AG04449 (cell line): Measurements from ENCODE around the gene PLXNC1.

Experiments used
- CTCF ChIA-PET: fragments of 350-600 bp; formaldehyde crosslinking; extraction: SDS; loops from one replicate; lab custom pipeline; 2021; ENCODE audit warnings: antibody characterized with exemption; lab: Yijun Ruan, JAX
- POLR2A ChIA-PET: fragments of 400-600, 350-600 bp; formaldehyde crosslinking; extraction: SDS; loops from one replicate; lab custom pipeline; 2020; ENCODE audit warnings: antibody characterized with exemption, inconsistent platforms; lab: Yijun Ruan, JAX
- DNase-seq: peaks from one replicate; pipeline ENCODE4 v3.0.0-alpha.2; 2010; ENCODE audit warnings: low read depth, low spot score
- H3K4me3 ChIP-seq: 2 replicates; pipeline ENCODE4 v1.5.1; 2011; ENCODE audit warnings: low read depth, mild to moderate bottlenecking, control low read depth, low read length
- TF ChIP-seq, protein P1 (sequence below): IDR thresholded peaks from one replicate; pipeline ENCODE4 v1.5.1; 2011; ENCODE audit warnings: mild to moderate bottlenecking, moderate library complexity, low read length, control low read depth, inconsistent platforms; ENCODE audit not compliant: insufficient read depth; ENCODE audit errors: missing control alignments

Gene PLXNC1

DNA sequence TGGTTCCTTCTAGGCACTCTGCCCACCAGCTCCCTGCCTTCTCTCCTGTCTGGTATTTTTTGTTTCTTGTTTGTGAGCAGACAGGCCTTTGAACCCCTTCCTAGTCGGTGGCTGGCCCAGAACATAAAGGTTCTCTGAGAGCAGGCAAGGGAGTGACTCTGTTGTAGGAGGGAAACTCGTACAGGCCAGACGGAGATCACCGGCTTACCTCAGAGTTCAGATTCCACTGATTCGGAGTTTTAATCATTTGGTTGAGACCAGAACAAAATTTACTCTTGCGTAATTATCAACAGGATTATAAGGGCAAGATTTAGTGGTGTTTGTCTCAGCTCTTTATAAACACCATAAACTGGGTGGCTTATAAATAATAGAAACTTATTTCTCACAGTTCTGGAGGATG is 128.3 kb downstream of the PLXNC1 start:
- ChIA-PET POLR2A (no interaction called here), CTCF (interaction anchor here (0.8 kb wide), 1 partner anchor 16 kb away, joined by 3 read pairs; no protein-coding TSS in a partner anchor)

DNA sequence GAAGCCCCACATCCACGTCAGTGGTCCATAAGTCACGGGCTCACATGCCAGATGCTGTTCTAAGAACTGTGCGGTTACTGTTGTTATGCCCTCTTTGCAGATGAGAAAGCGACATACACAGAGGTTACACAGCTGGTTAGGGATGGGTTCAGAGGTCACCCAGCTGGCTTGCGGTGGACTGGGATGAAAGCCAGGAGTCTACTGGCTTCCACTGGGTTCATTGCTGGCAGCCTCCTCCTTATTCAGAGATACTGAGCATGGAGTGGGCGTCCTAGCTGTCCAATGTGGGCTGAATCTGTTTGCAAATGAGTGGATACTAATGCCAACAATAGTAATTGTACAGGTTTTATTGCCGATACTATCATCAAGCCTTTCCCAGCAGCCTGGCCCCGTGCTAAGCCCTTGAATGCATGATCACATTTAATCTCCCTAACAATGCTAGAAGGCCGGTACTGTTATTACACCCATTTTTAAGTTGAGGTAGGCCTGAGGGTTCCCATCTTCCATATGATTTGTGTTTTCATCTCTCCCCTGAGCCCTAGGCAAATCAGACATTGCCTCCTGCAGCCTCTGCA is 129.1 kb downstream of the PLXNC1 start:
- ChIA-PET POLR2A (no interaction called here), CTCF (no interaction called here)

More for the DNA sequence above, 128.3 kb downstream of the PLXNC1 start:
- no peak overlapping the region for H3K4me3 ChIP-seq
- TF ChIP-seq, protein P1, sequence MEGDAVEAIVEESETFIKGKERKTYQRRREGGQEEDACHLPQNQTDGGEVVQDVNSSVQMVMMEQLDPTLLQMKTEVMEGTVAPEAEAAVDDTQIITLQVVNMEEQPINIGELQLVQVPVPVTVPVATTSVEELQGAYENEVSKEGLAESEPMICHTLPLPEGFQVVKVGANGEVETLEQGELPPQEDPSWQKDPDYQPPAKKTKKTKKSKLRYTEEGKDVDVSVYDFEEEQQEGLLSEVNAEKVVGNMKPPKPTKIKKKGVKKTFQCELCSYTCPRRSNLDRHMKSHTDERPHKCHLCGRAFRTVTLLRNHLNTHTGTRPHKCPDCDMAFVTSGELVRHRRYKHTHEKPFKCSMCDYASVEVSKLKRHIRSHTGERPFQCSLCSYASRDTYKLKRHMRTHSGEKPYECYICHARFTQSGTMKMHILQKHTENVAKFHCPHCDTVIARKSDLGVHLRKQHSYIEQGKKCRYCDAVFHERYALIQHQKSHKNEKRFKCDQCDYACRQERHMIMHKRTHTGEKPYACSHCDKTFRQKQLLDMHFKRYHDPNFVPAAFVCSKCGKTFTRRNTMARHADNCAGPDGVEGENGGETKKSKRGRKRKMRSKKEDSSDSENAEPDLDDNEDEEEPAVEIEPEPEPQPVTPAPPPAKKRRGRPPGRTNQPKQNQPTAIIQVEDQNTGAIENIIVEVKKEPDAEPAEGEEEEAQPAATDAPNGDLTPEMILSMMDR = no peak
- no peak for DNase-seq

DNA sequence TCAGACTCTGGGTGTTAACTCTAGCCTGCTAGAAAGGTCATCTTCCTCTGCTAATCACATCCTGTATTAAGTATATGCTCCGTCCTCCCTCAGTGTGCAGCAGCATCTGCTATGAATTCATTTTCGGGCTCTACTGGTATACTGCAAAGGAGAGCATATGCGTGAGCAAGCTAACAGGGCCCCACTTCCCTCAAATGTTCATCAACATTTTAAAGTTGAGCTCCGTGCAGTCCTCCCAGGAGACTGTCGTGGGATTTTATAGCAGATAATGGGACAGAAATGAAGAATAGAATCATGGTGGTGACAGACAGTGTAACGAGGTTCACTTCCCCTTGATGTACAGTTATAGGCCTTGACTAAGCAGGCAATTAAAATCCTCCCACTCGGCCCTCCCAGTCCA is 131.7 kb downstream of the PLXNC1 start:
- no peak for DNase-seq
- ChIA-PET POLR2A (no interaction called here), CTCF (no interaction called here)
- TF ChIP-seq, protein P1 = no peak
- no peak overlapping the region for H3K4me3 ChIP-seq

More for the DNA sequence above, 129.1 kb downstream of the PLXNC1 start:
- H3K4me3 ChIP-seq = no peak overlapping the region
- TF ChIP-seq, protein P1 = no peak
- no peak for DNase-seq

DNA sequence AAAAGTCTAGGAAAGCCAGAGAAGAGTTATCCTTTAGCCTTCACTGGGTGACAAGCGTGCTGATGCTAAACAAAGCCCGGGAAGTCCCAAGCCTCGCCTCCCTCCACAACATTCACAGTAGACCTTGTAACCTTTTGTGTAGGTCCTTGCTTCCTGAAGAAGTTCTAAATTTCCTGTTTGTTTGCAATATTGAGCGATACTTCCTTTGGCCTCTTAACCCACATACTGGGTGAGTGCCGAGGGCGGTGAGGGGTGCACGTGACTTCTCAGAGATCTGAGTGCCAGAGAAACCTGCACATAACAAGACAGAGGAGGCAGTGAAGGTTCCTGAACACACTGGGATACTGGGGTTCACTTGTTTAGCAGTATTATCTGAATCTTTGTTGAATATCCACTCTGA is 134.3 kb downstream of the PLXNC1 start:
- CTCF ChIA-PET = no interaction called here
- TF ChIP-seq, protein P1 = no peak
- no peak for DNase-seq
- POLR2A ChIA-PET = no interaction called here
- no peak overlapping the region for H3K4me3 ChIP-seq

DNA sequence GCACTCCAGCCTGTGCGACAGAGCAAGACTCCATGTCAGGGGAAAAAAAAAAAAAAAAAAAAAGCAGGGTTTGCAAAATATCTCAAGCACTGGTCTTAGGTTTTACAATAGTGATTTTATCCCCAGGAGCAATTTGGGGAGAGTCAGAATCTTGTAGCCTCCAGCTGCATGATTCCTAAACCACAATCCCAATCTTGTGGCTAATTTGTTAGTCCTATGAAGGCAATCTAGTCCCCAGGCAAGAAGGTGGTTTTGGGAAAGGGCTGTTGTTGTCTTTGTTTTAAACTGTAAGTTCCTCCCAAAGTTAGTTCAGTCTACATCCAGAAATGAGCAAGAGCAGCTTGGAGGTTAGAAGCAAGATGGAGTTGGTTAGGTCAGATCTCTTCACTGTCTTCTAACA is 135.7 kb downstream of the PLXNC1 start:
- no peak for DNase-seq
- TF ChIP-seq, protein P1 = no peak
- CTCF ChIA-PET = no interaction called here
- POLR2A ChIA-PET = no interaction called here
- H3K4me3 ChIP-seq = no peak overlapping the region

DNA sequence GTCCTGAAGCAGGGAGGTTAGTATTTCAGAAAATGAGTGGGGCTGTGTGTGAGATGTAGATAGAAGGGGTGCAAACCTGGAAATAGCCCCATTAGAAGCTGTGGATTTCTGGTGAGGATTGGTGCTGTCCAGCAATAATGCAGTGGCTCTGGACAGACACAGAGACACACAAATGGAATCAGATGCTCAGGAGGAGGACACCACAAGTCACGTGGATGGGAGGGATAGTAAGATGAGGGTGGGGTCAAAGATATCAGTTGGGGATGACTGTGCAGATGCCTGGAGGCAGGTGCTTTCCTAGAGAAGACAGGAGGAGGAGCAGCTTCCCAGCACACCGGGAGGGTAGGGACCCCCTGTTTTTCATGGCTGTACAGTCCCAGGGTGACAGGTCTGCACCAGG is 136.5 kb downstream of the PLXNC1 start:
- CTCF ChIA-PET = no interaction called here
- TF ChIP-seq, protein P1 = no peak
- POLR2A ChIA-PET = no interaction called here
- H3K4me3 ChIP-seq = no peak overlapping the region
- DNase-seq = no peak
